Osteocyte (in vitro differentiated cells): ENCODE data around the gene IL22RA1. TPM values are rescaled to one million over a fixed set of nuclear protein-coding genes. Genes with fewer than 3 reads are reported as not detected.

Experiments used
- DNase-seq: peaks from one replicate; pipeline ENCODE4 v3.0.0; 2021; ENCODE audit warnings: mixed read lengths; ENCODE audit not compliant: unreplicated experiment; ENCODE audit errors: extremely low spot score
- H3K27ac Mint-ChIP-seq: one replicate; pipeline ENCODE4 v1.8.0; 2021; ENCODE audit warnings: mild to moderate bottlenecking, mixed read lengths; ENCODE audit not compliant: unreplicated experiment
- H3K27me3 Mint-ChIP-seq: one replicate; pipeline ENCODE4 v1.8.0; 2021; ENCODE audit warnings: mixed read lengths; ENCODE audit not compliant: unreplicated experiment
- H3K36me3 Mint-ChIP-seq: one replicate; pipeline ENCODE4 v1.8.0; 2021; ENCODE audit warnings: mixed read lengths; ENCODE audit not compliant: unreplicated experiment
- H3K4me1 Mint-ChIP-seq: one replicate; pipeline ENCODE4 v1.8.0; 2021; ENCODE audit warnings: mixed read lengths; ENCODE audit not compliant: unreplicated experiment
- H3K4me3 Mint-ChIP-seq: one replicate; pipeline ENCODE4 v1.8.0; 2021; ENCODE audit warnings: mild to moderate bottlenecking, moderate library complexity, mixed read lengths; ENCODE audit not compliant: unreplicated experiment
- H3K9me3 Mint-ChIP-seq: one replicate; pipeline ENCODE4 v1.8.0; 2021; ENCODE audit warnings: mixed read lengths; ENCODE audit not compliant: unreplicated experiment
- CTCF ChIP-seq: fragments of 200-600 bp; sonication (generic); IDR thresholded peaks from 2 replicates; pipeline ENCODE4 v1.5.0; 2021; ENCODE audit warnings: antibody characterized with exemption, mild to moderate bottlenecking, moderate library complexity
- total RNA-seq: library from RNA; stranded (reverse); gene quantifications from 2 replicates; pipeline ENCODE4 v1.2.1, GENCODE V29; 2021

The IL22RA1 gene
- total RNA-seq, 1 donor from 2014 or later = not detected

DNA sequence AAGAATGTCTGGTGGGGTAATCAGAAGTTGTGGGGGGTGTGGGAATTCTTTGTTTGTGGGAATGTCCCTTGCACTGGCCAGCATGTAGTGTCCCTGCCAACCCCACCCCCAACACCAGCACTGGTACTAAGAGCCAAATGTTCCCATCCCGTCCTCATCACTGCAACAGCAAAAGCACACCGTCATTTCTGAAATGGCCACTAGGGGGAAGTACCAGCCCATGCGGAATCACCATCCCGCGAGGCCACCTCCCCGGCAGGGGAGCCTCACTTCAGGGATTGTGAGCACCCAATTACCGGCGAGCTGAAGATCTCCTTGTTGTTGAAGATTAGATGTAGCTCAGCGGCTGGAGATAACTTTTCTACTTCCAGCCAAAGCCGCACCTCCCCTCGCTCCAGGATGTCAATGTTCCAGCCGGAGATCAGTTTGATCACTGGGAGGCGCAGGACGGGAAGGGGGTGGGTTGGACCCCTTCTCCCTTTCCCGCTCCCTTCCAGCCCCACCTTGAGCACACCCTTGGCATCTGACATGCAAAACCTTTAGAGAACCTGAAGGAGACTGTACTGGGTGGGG is 72.0 kb downstream of the IL22RA1 start:
- Mint-ChIP-seq H3K27ac (no peak overlapping the region), H3K9me3 (no peaks in the 10 kb centered on the region), H3K27me3 (peaks cover 12% of the 10 kb centered on the region), H3K4me1 (peaks cover 2% of the 10 kb centered on the region), H3K36me3 (no peaks in the 10 kb centered on the region), H3K4me3 (no peak overlapping the region)
- TF ChIP-seq CTCF = peak; percentile 86
- peak; percentile 90 for DNase-seq

DNA sequence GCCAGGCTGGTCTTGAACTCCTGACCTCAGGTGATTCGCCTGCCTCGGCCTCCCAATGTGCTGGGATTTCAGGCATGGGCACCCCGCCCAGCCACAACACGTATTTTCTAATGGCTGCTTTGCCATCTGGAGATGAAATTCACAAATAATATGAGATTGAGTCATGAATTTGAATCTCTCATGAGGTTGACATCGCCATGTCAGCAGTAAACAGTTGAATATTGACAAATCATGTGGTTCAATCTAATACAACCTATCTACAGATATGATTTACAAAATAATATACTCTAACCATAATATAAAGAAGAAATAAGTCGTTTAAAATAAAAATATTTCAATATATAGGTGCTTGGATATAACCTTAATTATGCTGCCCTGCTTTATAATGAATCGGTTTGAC is 73.1 kb downstream of the IL22RA1 start:
- no peak overlapping the region for H3K27ac Mint-ChIP-seq
- peaks cover 2% of the 10 kb centered on the region for H3K4me1 Mint-ChIP-seq
- no peak overlapping the region for H3K4me3 Mint-ChIP-seq
- no peaks in the 10 kb centered on the region for H3K36me3 Mint-ChIP-seq
- no peak for DNase-seq
- H3K9me3 Mint-ChIP-seq = no peaks in the 10 kb centered on the region
- H3K27me3 Mint-ChIP-seq = peaks cover 14% of the 10 kb centered on the region
- no peak for TF ChIP-seq CTCF

Other genes starting within 250 kb of the IL22RA1 start
- not detected in 2 replicates for gene CNR2, start 229.8 kb downstream of the IL22RA1 start, total RNA-seq
- gene PNRC2, start 183.3 kb downstream of the IL22RA1 start, total RNA-seq = 58.9 and 63.7 TPM in 2 replicates
- 87.0 and 93.3 TPM in 2 replicates for gene SRSF10, start 162.8 kb downstream of the IL22RA1 start, total RNA-seq
- not detected in 2 replicates for gene MYOM3, start 31.0 kb downstream of the IL22RA1 start, total RNA-seq
- gene IFNLR1, start 44.1 kb upstream of the IL22RA1 start, total RNA-seq = 0.16 TPM in 1 of 2 replicates, not detected in the other
- gene GRHL3, start 176.2 kb upstream of the IL22RA1 start, total RNA-seq = not detected in 2 replicates